Measurements from ENCODE around the gene STK32B. TPM values are rescaled to one million over a fixed set of nuclear protein-coding genes. Genes with fewer than 3 reads are reported as not detected.

The STK32B gene
- total and polyA plus RNA-seq, 9 donors: 0.35 to 3.0 (median 1.2) TPM

DNA sequence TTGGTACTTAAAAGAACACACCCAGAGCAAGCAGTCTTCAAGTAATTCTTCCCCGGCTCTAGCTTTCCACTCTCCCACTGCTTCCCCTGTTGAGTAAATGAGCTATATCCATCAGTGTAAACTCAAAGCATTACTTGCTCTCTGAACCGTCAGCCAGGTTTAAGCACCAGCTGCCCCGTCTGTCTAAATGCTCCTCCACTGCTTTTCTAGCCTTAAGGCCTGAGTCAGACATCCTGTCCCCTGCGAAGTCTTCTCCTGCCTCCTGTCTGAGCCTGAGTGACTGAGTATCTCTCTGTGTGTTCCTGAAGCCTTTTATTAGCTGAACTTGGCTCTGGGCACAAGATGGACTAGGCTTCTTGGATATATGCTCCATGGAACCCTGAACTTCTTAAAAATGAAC, 205.1 kb downstream of the STK32B start:
- Histone ChIP-seq H3K4me1 (ENCODE audit: insufficient read depth) (no peaks in the 10 kb centered on the region), H3K36me3 (no peaks in the 10 kb centered on the region), H3K27me3 (no peaks in the 10 kb centered on the region), H3K27ac (no peak overlapping the region), H3K9me3 (no peaks in the 10 kb centered on the region), H3K4me3 (no peak overlapping the region)
- DNase-seq: no peak
- intact Hi-C loops (cut with DNase I): no loop called here
- WGBS, 3 donors: 81 to 86% (median 84%) methylated on average over 4 of the region's 4 CpGs
- TF ChIP-seq CTCF (IDR thresholded peaks at IDR 0.05) (no peak), POLR2A (IDR thresholded peaks at IDR 0.05) (no peak), EP300 (IDR thresholded peaks at IDR 0.05) (no peak)

GRCh38 chr4:5257086-5257485, 205.8 kb downstream of the STK32B start:
- intact Hi-C loops (cut with DNase I): no loop called here
- no peaks in the 10 kb centered on the region for H3K9me3 ChIP-seq
- H3K4me3 ChIP-seq: no peak overlapping the region
- H3K27me3 ChIP-seq: no peaks in the 10 kb centered on the region
- 87 to 90% (median 90%) methylated on average over 2 of the region's 2 CpGs for WGBS, 3 donors
- H3K4me1 ChIP-seq (ENCODE audit: insufficient read depth): no peaks in the 10 kb centered on the region
- no peak overlapping the region for H3K27ac ChIP-seq
- DNase-seq: no peak
- TF ChIP-seq EP300 (IDR thresholded peaks at IDR 0.05): no peak
- no peak for TF ChIP-seq CTCF (IDR thresholded peaks at IDR 0.05)
- TF ChIP-seq POLR2A (IDR thresholded peaks at IDR 0.05): no peak
- no peaks in the 10 kb centered on the region for H3K36me3 ChIP-seq

DNA sequence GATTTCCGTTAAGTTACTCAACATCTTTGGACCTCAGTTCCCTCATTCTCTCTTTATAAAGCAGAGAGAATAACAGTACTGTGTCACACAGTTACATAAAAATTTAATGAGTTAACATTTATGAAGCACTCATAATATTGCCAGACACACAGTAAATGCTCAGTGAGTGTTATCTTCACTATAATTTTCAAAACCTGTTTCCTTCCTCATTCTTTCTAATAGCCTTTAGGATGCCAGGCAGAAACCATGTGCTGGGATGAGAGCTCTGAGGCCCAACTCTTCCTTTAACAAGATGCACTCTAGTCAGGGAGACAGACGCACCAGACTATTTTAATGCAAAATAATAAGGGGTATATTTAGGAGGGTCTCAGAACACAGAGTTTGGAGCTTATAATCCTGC, 208.2 kb downstream of the STK32B start:
- no peaks in the 10 kb centered on the region for H3K4me1 ChIP-seq (ENCODE audit: insufficient read depth)
- no peaks in the 10 kb centered on the region for H3K36me3 ChIP-seq
- no peak overlapping the region for H3K4me3 ChIP-seq
- TF ChIP-seq CTCF (IDR thresholded peaks at IDR 0.05) (no peak), EP300 (IDR thresholded peaks at IDR 0.05) (no peak), POLR2A (IDR thresholded peaks at IDR 0.05) (no peak)
- H3K27ac ChIP-seq: no peak overlapping the region
- 76 to 86% (median 77%) methylated on average over 2 of the region's 2 CpGs for WGBS, 3 donors
- no peaks in the 10 kb centered on the region for H3K27me3 ChIP-seq
- H3K9me3 ChIP-seq: no peaks in the 10 kb centered on the region
- DNase-seq: no peak
- intact Hi-C loops (cut with DNase I): no loop called here

DNA sequence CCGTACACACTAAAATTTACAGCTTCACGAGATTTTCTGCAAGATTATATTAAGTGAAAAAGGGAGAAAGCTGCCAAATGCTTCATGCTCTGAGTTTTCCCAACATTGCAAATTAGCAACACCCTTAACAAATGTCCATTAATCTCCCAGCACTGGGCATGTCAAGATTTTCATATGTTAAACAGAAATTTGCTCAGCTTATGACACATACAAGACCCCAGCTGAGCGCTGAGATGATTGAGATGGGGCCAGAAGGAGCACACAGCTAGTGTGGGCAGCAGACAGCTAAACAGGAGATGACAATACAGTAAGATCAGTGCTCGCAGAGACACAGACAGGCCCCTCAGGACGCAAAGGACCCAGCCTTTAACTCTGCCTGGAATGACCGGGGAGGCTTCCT, 208.8 kb downstream of the STK32B start:
- Histone ChIP-seq H3K9me3 (no peaks in the 10 kb centered on the region), H3K36me3 (no peaks in the 10 kb centered on the region), H3K4me3 (no peak overlapping the region), H3K27me3 (no peaks in the 10 kb centered on the region), H3K4me1 (ENCODE audit: insufficient read depth) (no peaks in the 10 kb centered on the region), H3K27ac (no peak overlapping the region)
- intact Hi-C loops (cut with DNase I): no loop called here
- 88 to 90% (median 90%) methylated on average over 6 of the region's 6 CpGs for WGBS, 3 donors
- no peak for DNase-seq
- TF ChIP-seq POLR2A (IDR thresholded peaks at IDR 0.05) (no peak), CTCF (IDR thresholded peaks at IDR 0.05) (no peak), EP300 (IDR thresholded peaks at IDR 0.05) (no peak)

GRCh38 chr4:5261866-5262265, 210.6 kb downstream of the STK32B start:
- Histone ChIP-seq H3K9me3 (no peaks in the 10 kb centered on the region), H3K27ac (no peak overlapping the region), H3K4me1 (ENCODE audit: insufficient read depth) (no peaks in the 10 kb centered on the region), H3K4me3 (no peak overlapping the region), H3K36me3 (no peaks in the 10 kb centered on the region), H3K27me3 (no peaks in the 10 kb centered on the region)
- intact Hi-C loops (cut with DNase I): no loop called here
- WGBS, 3 donors: 80 to 83% (median 83%) methylated on average over 4 of the region's 4 CpGs
- DNase-seq: no peak
- no peak for TF ChIP-seq POLR2A (IDR thresholded peaks at IDR 0.05)
- no peak for TF ChIP-seq EP300 (IDR thresholded peaks at IDR 0.05)
- TF ChIP-seq CTCF (IDR thresholded peaks at IDR 0.05): no peak
